K562 (cell line): ENCODE data around the gene VAC14. TPM values are rescaled to one million over a fixed set of nuclear protein-coding genes. Genes with fewer than 3 reads are reported as not detected.

Source experiments
- KAT7 ChIP-seq: sonication (generic); formaldehyde crosslinking; IDR thresholded peaks from 2 replicates; pipeline ENCODE4 v1.8.0; 2022; ENCODE audit warnings: missing genetic modification reagents, mild to moderate bottlenecking, borderline replicate concordance
- PHB2 ChIP-seq: fragments of 450-650 bp; IDR thresholded peaks from 2 replicates; pipeline ENCODE4 v1.6.1; 2017; ENCODE audit warnings: low read depth
- SNIP1 ChIP-seq: fragments of 450-650 bp; IDR thresholded peaks from 2 replicates; pipeline ENCODE4 v1.7.1; 2017; ENCODE audit warnings: low read depth, mild to moderate bottlenecking
- XRCC4 ChIP-seq: IDR thresholded peaks from one replicate; pipeline ENCODE4 v1.6.1; 2011; ENCODE audit not compliant: insufficient read depth, insufficient read length; ENCODE audit errors: extremely low read depth
- ZNF589 ChIP-seq: fragments of 200-800 bp; sonication (Bioruptor generic); IDR thresholded peaks from 2 replicates; pipeline ENCODE4 v1.6.1; 2016; ENCODE audit warnings: low read depth, missing genetic modification characterization, missing compliant biosample characterization
- polyA plus RNA-seq, 8 experiments: library from polyadenylated mRNA; depleted of rRNA in 4 of 8; stranded (reverse) in 5 of 8; unstranded in 3 of 8; fragments of >200 nt; fragmentation: Nextera tagmentation in 2 of 8; fragmentation: Illumina TruSeq in 1 of 8; extraction: Ambion mirVana in 2 of 8; extraction: Trizol in 1 of 8; gene quantifications; 2 replicates each; pipeline versions ENCODE4 v1.2.1 to v1.2.3, GENCODE V29; 2011 to 2014; ENCODE audit warnings: inconsistent platforms in 1 of 8, missing spikeins in 1 of 8
- total RNA-seq, 7 experiments: library from RNA; depleted of rRNA in 6 of 7; stranded (reverse); fragments of >200 nt in 6 of 7; fragmentation: Illumina TruSeq in 2 of 7; extraction: Trizol in 2 of 7; gene quantifications; 2 replicates each; pipeline versions ENCODE4 v1.2.1 to v1.2.3, GENCODE V29; 2011 to 2021; ENCODE audit warnings: low replicate concordance in 1 of 7
- TF ChIP-seq, protein P1 (sequence below): sonication (generic); formaldehyde crosslinking; IDR thresholded peaks from 2 replicates; pipeline ENCODE4 v1.8.1; 2023; ENCODE audit warnings: mild to moderate bottlenecking, missing genetic modification reagents
- TF ChIP-seq, protein P2 (sequence below): fragments of 450-650 bp; IDR thresholded peaks from 2 replicates; pipeline ENCODE4 v1.6.1; 2016
- TF ChIP-seq, protein P3 (sequence below): fragments of 200-600 bp; sonication (generic); IDR thresholded peaks from one replicate; pipeline ENCODE4 v1.6.1; 2012; ENCODE audit warnings: mild to moderate bottlenecking, low read depth, low read length, inconsistent platforms
- TF ChIP-seq, protein P4 (sequence below): sonication (generic); formaldehyde crosslinking; IDR thresholded peaks from 2 replicates; pipeline ENCODE4 v1.8.1; 2022; ENCODE audit warnings: missing genetic modification reagents

The VAC14 gene
- total and polyA plus RNA-seq, 9 of the 15 experiments (the other 6 are each of a cell fraction or from before 2014, with no cell fraction given): 1.3 to 41.6 (median 26.6) TPM

DNA sequence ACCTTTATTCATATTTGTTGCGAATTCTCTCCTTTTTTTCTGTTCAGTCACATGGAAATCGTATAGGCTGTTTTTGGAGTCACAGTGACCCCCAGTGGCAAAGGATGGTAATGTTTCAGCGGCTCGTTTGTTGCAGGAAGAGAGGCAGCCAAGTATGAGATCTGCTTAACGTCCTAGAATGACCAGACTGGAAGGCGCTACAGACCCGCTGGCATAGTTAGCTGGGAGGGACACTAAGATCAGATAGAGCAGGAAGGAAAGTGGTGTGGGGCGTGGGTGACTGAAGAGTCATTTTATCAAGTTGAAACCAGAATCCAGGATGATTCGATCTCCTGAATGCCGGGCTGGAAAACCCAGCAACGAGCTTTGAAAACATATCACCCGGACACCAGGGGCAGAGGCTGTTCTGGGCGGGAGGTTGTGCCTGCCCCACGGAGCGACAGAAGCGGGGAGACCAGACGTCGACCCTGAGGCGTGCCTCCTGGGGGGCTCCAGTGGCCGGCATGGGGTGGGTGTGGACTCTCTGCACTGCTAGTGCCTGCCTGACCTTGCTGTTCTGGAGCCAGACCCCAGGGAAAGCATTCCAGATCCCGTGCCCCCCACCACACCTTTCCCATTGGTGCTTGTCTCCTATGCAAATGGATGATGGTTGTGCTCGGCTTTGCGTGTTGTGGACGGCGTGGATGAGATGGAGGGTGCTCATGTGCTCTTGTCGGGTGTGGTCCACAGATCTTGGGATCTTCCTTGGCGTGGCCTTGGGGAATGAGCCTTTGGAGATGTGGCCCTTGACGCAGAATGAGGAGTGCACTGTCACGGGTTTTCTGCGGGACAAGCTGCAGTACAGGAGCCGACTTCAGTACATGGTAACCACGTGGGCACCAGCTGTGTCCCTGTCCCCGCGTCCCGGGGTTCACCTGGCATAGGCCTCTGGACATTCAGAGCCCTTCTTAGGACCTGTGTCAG, 146.9 kb downstream of the VAC14 start (continued):
- TF ChIP-seq, protein P1, sequence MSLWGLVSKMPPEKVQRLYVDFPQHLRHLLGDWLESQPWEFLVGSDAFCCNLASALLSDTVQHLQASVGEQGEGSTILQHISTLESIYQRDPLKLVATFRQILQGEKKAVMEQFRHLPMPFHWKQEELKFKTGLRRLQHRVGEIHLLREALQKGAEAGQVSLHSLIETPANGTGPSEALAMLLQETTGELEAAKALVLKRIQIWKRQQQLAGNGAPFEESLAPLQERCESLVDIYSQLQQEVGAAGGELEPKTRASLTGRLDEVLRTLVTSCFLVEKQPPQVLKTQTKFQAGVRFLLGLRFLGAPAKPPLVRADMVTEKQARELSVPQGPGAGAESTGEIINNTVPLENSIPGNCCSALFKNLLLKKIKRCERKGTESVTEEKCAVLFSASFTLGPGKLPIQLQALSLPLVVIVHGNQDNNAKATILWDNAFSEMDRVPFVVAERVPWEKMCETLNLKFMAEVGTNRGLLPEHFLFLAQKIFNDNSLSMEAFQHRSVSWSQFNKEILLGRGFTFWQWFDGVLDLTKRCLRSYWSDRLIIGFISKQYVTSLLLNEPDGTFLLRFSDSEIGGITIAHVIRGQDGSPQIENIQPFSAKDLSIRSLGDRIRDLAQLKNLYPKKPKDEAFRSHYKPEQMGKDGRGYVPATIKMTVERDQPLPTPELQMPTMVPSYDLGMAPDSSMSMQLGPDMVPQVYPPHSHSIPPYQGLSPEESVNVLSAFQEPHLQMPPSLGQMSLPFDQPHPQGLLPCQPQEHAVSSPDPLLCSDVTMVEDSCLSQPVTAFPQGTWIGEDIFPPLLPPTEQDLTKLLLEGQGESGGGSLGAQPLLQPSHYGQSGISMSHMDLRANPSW (CRISPR knock-in tag): no peak
- TF ChIP-seq, protein P2, sequence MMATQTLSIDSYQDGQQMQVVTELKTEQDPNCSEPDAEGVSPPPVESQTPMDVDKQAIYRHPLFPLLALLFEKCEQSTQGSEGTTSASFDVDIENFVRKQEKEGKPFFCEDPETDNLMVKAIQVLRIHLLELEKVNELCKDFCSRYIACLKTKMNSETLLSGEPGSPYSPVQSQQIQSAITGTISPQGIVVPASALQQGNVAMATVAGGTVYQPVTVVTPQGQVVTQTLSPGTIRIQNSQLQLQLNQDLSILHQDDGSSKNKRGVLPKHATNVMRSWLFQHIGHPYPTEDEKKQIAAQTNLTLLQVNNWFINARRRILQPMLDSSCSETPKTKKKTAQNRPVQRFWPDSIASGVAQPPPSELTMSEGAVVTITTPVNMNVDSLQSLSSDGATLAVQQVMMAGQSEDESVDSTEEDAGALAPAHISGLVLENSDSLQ: peak; percentile 51; the same call in 1 of the 2 replicates
- TF ChIP-seq KAT7 (no peak), ZNF589 (CRISPR knock-in tag) (no peak), XRCC4 (no peak), PHB2 (no peak), SNIP1 (no peak)
- TF ChIP-seq, protein P3, sequence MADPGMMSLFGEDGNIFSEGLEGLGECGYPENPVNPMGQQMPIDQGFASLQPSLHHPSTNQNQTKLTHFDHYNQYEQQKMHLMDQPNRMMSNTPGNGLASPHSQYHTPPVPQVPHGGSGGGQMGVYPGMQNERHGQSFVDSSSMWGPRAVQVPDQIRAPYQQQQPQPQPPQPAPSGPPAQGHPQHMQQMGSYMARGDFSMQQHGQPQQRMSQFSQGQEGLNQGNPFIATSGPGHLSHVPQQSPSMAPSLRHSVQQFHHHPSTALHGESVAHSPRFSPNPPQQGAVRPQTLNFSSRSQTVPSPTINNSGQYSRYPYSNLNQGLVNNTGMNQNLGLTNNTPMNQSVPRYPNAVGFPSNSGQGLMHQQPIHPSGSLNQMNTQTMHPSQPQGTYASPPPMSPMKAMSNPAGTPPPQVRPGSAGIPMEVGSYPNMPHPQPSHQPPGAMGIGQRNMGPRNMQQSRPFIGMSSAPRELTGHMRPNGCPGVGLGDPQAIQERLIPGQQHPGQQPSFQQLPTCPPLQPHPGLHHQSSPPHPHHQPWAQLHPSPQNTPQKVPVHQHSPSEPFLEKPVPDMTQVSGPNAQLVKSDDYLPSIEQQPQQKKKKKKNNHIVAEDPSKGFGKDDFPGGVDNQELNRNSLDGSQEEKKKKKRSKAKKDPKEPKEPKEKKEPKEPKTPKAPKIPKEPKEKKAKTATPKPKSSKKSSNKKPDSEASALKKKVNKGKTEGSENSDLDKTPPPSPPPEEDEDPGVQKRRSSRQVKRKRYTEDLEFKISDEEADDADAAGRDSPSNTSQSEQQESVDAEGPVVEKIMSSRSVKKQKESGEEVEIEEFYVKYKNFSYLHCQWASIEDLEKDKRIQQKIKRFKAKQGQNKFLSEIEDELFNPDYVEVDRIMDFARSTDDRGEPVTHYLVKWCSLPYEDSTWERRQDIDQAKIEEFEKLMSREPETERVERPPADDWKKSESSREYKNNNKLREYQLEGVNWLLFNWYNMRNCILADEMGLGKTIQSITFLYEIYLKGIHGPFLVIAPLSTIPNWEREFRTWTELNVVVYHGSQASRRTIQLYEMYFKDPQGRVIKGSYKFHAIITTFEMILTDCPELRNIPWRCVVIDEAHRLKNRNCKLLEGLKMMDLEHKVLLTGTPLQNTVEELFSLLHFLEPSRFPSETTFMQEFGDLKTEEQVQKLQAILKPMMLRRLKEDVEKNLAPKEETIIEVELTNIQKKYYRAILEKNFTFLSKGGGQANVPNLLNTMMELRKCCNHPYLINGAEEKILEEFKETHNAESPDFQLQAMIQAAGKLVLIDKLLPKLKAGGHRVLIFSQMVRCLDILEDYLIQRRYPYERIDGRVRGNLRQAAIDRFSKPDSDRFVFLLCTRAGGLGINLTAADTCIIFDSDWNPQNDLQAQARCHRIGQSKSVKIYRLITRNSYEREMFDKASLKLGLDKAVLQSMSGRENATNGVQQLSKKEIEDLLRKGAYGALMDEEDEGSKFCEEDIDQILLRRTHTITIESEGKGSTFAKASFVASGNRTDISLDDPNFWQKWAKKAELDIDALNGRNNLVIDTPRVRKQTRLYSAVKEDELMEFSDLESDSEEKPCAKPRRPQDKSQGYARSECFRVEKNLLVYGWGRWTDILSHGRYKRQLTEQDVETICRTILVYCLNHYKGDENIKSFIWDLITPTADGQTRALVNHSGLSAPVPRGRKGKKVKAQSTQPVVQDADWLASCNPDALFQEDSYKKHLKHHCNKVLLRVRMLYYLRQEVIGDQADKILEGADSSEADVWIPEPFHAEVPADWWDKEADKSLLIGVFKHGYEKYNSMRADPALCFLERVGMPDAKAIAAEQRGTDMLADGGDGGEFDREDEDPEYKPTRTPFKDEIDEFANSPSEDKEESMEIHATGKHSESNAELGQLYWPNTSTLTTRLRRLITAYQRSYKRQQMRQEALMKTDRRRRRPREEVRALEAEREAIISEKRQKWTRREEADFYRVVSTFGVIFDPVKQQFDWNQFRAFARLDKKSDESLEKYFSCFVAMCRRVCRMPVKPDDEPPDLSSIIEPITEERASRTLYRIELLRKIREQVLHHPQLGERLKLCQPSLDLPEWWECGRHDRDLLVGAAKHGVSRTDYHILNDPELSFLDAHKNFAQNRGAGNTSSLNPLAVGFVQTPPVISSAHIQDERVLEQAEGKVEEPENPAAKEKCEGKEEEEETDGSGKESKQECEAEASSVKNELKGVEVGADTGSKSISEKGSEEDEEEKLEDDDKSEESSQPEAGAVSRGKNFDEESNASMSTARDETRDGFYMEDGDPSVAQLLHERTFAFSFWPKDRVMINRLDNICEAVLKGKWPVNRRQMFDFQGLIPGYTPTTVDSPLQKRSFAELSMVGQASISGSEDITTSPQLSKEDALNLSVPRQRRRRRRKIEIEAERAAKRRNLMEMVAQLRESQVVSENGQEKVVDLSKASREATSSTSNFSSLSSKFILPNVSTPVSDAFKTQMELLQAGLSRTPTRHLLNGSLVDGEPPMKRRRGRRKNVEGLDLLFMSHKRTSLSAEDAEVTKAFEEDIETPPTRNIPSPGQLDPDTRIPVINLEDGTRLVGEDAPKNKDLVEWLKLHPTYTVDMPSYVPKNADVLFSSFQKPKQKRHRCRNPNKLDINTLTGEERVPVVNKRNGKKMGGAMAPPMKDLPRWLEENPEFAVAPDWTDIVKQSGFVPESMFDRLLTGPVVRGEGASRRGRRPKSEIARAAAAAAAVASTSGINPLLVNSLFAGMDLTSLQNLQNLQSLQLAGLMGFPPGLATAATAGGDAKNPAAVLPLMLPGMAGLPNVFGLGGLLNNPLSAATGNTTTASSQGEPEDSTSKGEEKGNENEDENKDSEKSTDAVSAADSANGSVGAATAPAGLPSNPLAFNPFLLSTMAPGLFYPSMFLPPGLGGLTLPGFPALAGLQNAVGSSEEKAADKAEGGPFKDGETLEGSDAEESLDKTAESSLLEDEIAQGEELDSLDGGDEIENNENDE: no peak
- TF ChIP-seq, protein P4, sequence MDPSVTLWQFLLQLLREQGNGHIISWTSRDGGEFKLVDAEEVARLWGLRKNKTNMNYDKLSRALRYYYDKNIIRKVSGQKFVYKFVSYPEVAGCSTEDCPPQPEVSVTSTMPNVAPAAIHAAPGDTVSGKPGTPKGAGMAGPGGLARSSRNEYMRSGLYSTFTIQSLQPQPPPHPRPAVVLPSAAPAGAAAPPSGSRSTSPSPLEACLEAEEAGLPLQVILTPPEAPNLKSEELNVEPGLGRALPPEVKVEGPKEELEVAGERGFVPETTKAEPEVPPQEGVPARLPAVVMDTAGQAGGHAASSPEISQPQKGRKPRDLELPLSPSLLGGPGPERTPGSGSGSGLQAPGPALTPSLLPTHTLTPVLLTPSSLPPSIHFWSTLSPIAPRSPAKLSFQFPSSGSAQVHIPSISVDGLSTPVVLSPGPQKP (CRISPR knock-in tag): no peak
